SH-SY5Y (cell line): ENCODE measurements around the gene FSTL5.

Experiments
- GATA2 ChIP-seq: IDR thresholded peaks from 2 replicates; pipeline ENCODE4 v1.6.1; 2011; ENCODE audit warnings: mild to moderate bottlenecking, low read depth, low read length
- GATA3 ChIP-seq: IDR thresholded peaks from 2 replicates; pipeline ENCODE4 v1.6.1; 2011; ENCODE audit warnings: low read depth, mild to moderate bottlenecking, low read length, moderate library complexity

FSTL5 gene

GRCh38 chr4:161428180-161428965 lies 735.4 kb downstream of the FSTL5 start:
- no peak for TF ChIP-seq GATA2
- TF ChIP-seq GATA3, result no peak

- TF ChIP-seq GATA2 (no peak), GATA3 (no peak)
Observed at GRCh38 chr4:161419822-161420221, 744.0 kb downstream of the FSTL5 start.

GRCh38 chr4:161411901-161412300 lies 751.9 kb downstream of the FSTL5 start:
- TF ChIP-seq GATA3 (no peak), GATA2 (no peak)

GRCh38 chr4:161404346-161405110 lies 759.3 kb downstream of the FSTL5 start:
- no peak for TF ChIP-seq GATA2
- no peak for TF ChIP-seq GATA3

- TF ChIP-seq GATA3 (no peak), GATA2 (no peak)
Observed at GRCh38 chr4:161403781-161404180, 760.0 kb downstream of the FSTL5 start.

GRCh38 chr4:161393602-161394001 lies 770.2 kb downstream of the FSTL5 start:
- TF ChIP-seq GATA3 (no peak), GATA2 (no peak)

GRCh38 chr4:161382655-161383054 lies 781.1 kb downstream of the FSTL5 start:
- TF ChIP-seq GATA3, result no peak
- no peak for TF ChIP-seq GATA2

GRCh38 chr4:161376275-161376674 lies 787.5 kb downstream of the FSTL5 start:
- no peak for TF ChIP-seq GATA2

- TF ChIP-seq GATA2 (no peak), GATA3 (no peak)
Observed at GRCh38 chr4:161364681-161365080, 799.1 kb downstream of the FSTL5 start.

- TF ChIP-seq GATA3 (no peak), GATA2 (no peak)
Observed at GRCh38 chr4:161360982-161361381, 802.8 kb downstream of the FSTL5 start.

GRCh38 chr4:161359491-161359890 lies 804.3 kb downstream of the FSTL5 start:
- TF ChIP-seq GATA3 (no peak), GATA2 (no peak)

GRCh38 chr4:161356351-161356750 lies 807.4 kb downstream of the FSTL5 start:
- TF ChIP-seq GATA2 (no peak), GATA3 (no peak)

- TF ChIP-seq GATA2 (no peak), GATA3 (no peak)
Observed at GRCh38 chr4:161350946-161351345, 812.9 kb downstream of the FSTL5 start.

- TF ChIP-seq GATA2 (no peak), GATA3 (no peak)
Observed at GRCh38 chr4:161345741-161346140, 818.1 kb downstream of the FSTL5 start.

GRCh38 chr4:161343569-161343950 lies 820.2 kb downstream of the FSTL5 start:
- TF ChIP-seq GATA2 (no peak), GATA3 (no peak)
